M059J (cell line): Measurements from ENCODE around the gene FAM114A2. TPM values are rescaled to one million over a fixed set of nuclear protein-coding genes. Genes with fewer than 3 reads are reported as not detected.

ENCODE experiments used
- DNase-seq: peaks from one replicate; pipeline ENCODE4 v3.0.0-alpha.2; 2012; ENCODE audit warnings: low read depth
- total RNA-seq: library from RNA; depleted of rRNA; stranded (reverse); fragments of >200 nt; shearing (Covaris generic); gene quantifications from 2 replicates; pipeline ENCODE4 v1.2.3, GENCODE V29; 2014

Gene FAM114A2
- total RNA-seq, 1 experiment from 2014 or later = 23.0 TPM

GRCh38 chr5:153985498-153985897, 53.2 kb downstream of the FAM114A2 start:
- no peak for DNase-seq

- DNase-seq = no peak
These were observed 54.8 kb downstream of the FAM114A2 start for GRCh38 chr5:153983885-153984284.

- DNase-seq = no peak
These were observed 56.7 kb downstream of the FAM114A2 start for GRCh38 chr5:153981905-153982605.

- no peak for DNase-seq
These were observed 59.5 kb downstream of the FAM114A2 start for GRCh38 chr5:153979028-153979783.

- no peak for DNase-seq
These were observed 63.9 kb downstream of the FAM114A2 start for GRCh38 chr5:153974813-153975163.

- peak; percentile 48 for DNase-seq
These were observed 64.4 kb downstream of the FAM114A2 start for GRCh38 chr5:153974131-153974812.

GRCh38 chr5:153972240-153972639, 66.5 kb downstream of the FAM114A2 start:
- no peak for DNase-seq

- DNase-seq = no peak
These were observed 68.2 kb downstream of the FAM114A2 start for GRCh38 chr5:153970496-153970895.

- no peak for DNase-seq
These were observed 69.2 kb downstream of the FAM114A2 start for GRCh38 chr5:153969563-153969895.

- no peak for DNase-seq
These were observed 69.7 kb downstream of the FAM114A2 start for GRCh38 chr5:153968761-153969562.

- DNase-seq = peak; percentile 68
These were observed 73.6 kb downstream of the FAM114A2 start for GRCh38 chr5:153964880-153965645.

GRCh38 chr5:153964191-153964879, 74.4 kb downstream of the FAM114A2 start:
- no peak for DNase-seq

- peak; percentile 55 for DNase-seq
These were observed 78.2 kb downstream of the FAM114A2 start for GRCh38 chr5:153960269-153961215.

GRCh38 chr5:153959134-153959957, 79.4 kb downstream of the FAM114A2 start:
- DNase-seq = peak; percentile 72

- DNase-seq = no peak
These were observed 81.5 kb downstream of the FAM114A2 start for GRCh38 chr5:153957205-153957604.

- peak; percentile 48 for DNase-seq
These were observed 85.3 kb downstream of the FAM114A2 start for GRCh38 chr5:153953411-153953810.

GRCh38 chr5:153952893-153953292, 85.8 kb downstream of the FAM114A2 start:
- peak; percentile 53 for DNase-seq

- no peak for DNase-seq
These were observed 86.7 kb downstream of the FAM114A2 start for GRCh38 chr5:153952057-153952456.

- no peak for DNase-seq
These were observed 97.4 kb downstream of the FAM114A2 start for GRCh38 chr5:153941265-153941664.
